SU-DHL-6 (cell line): ENCODE data around the gene TXNDC2.

Experiments
- H2AFZ ChIP-seq: fragments of 200-600 bp; sonication (generic); 2 replicates; pipeline ENCODE4 v1.6.1; 2014; ENCODE audit warnings: low read depth, mild to moderate bottlenecking, moderate library complexity, mixed read lengths, antibody characterized with exemption, low read length; ENCODE audit not compliant: severe bottlenecking
- H3F3A ChIP-seq: fragments of 200-600 bp; shearing (Covaris generic); 2 replicates; pipeline ENCODE4 v1.6.0; 2016; ENCODE audit warnings: antibody characterized with exemption, mild to moderate bottlenecking; ENCODE audit not compliant: insufficient read depth
- H3K27ac ChIP-seq: fragments of 200-600 bp; sonication (generic); 2 replicates; pipeline ENCODE4 v1.5.1; 2016; ENCODE audit warnings: low read depth, mild to moderate bottlenecking, low read length, moderate library complexity, mixed read lengths
- H3K27me3 ChIP-seq: fragments of 200-600 bp; sonication (generic), shearing (Covaris generic); 2 replicates; pipeline ENCODE4 v1.6.0; 2014; ENCODE audit warnings: mild to moderate bottlenecking, low read length
- H3K36me3 ChIP-seq: fragments of 200-600 bp; sonication (generic); 2 replicates; pipeline ENCODE4 v1.6.1; 2014; ENCODE audit warnings: mild to moderate bottlenecking, low read length, mixed read lengths
- H3K4me2 ChIP-seq: fragments of 300-600, 200-600 bp; shearing (Covaris generic), sonication (generic); 2 replicates; pipeline ENCODE4 v1.6.0; 2014; ENCODE audit warnings: low read length, low read depth, mild to moderate bottlenecking; ENCODE audit not compliant: poor library complexity, severe bottlenecking
- H3K4me3 ChIP-seq: fragments of 200-600 bp; sonication (generic); 2 replicates; pipeline ENCODE4 v1.5.1; 2014; ENCODE audit warnings: antibody characterized with exemption, low read length, mild to moderate bottlenecking, mixed read lengths; ENCODE audit not compliant: insufficient read depth, poor library complexity, severe bottlenecking
- H3K79me2 ChIP-seq: fragments of 200-600 bp; sonication (generic); 2 replicates; pipeline ENCODE4 v1.6.1; 2014; ENCODE audit warnings: mild to moderate bottlenecking, low read length, moderate library complexity; ENCODE audit not compliant: insufficient read depth
- H3K9ac ChIP-seq: fragments of 200-600 bp; sonication (generic); 2 replicates; pipeline ENCODE4 v1.7.0; 2014; ENCODE audit warnings: mild to moderate bottlenecking, low read length
- H3K9me2 ChIP-seq: fragments of 200-600 bp; sonication (generic); replicated peaks from 2 replicates; pipeline ENCODE4 v1.6.1; 2014; ENCODE audit warnings: low read length; ENCODE audit not compliant: insufficient read depth
- H3K9me3 ChIP-seq: fragments of 200-600 bp; sonication (generic); 2 replicates; pipeline ENCODE4 v1.6.1; 2014; ENCODE audit warnings: low read length, mixed read lengths; ENCODE audit not compliant: insufficient read depth
- H4K20me1 ChIP-seq: fragments of 200-600 bp; sonication (generic); 2 replicates; pipeline ENCODE4 v1.6.1; 2014; ENCODE audit warnings: low read depth, mild to moderate bottlenecking, antibody characterized with exemption, low read length, moderate library complexity, mixed read lengths
- EZH2phosphoT487 ChIP-seq: fragments of 200-600 bp; sonication (generic), shearing (Covaris generic); conservative IDR thresholded peaks from 2 replicates; pipeline ENCODE4 v1.6.1; 2018; ENCODE audit warnings: mild to moderate bottlenecking, antibody characterized with exemption, low read length, moderate library complexity, mixed read lengths
- TF ChIP-seq, protein P1 (sequence below): fragments of 200-600 bp; sonication (generic); IDR thresholded peaks from one replicate; pipeline ENCODE4 v1.5.1; 2017; ENCODE audit warnings: antibody characterized with exemption, mild to moderate bottlenecking, low read length, moderate library complexity; ENCODE audit not compliant: insufficient read depth, poor library complexity, severe bottlenecking

TXNDC2 gene

DNA sequence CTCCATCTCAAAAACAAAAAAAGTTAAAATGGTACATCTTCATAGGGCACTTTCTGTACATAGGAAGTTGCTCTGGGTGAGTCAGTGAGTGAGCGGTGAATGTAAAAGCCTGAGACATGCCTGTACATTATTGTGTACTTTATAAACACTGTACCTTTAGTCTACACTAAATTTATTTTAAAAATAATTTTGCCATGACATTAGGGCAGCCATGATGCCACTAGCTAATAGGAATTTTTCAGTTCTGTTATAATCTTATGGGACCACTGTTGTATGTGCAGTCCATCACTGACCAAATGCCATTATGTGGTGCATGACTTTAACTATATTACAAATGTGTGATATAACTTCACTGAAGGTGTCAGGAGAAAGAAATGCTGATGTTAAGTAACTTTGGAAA lies 11.0 kb upstream of the TXNDC2 start:
- Histone ChIP-seq H3K4me2 (no peak overlapping the region), H3K27me3 (no peaks in the 10 kb centered on the region), H3K36me3 (no peaks in the 10 kb centered on the region), H4K20me1 (no peaks in the 10 kb centered on the region), H3K9me3 (no peaks in the 10 kb centered on the region), H3K4me3 (no peak overlapping the region), H2AFZ (no peak overlapping the region), H3K9ac (no peak overlapping the region), H3F3A (no peaks in the 10 kb centered on the region), H3K9me2 (no peaks in the 10 kb centered on the region), H3K79me2 (no peaks in the 10 kb centered on the region), H3K27ac (no peak overlapping the region)
- TF ChIP-seq, protein P1, sequence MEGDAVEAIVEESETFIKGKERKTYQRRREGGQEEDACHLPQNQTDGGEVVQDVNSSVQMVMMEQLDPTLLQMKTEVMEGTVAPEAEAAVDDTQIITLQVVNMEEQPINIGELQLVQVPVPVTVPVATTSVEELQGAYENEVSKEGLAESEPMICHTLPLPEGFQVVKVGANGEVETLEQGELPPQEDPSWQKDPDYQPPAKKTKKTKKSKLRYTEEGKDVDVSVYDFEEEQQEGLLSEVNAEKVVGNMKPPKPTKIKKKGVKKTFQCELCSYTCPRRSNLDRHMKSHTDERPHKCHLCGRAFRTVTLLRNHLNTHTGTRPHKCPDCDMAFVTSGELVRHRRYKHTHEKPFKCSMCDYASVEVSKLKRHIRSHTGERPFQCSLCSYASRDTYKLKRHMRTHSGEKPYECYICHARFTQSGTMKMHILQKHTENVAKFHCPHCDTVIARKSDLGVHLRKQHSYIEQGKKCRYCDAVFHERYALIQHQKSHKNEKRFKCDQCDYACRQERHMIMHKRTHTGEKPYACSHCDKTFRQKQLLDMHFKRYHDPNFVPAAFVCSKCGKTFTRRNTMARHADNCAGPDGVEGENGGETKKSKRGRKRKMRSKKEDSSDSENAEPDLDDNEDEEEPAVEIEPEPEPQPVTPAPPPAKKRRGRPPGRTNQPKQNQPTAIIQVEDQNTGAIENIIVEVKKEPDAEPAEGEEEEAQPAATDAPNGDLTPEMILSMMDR, result no peak
- TF ChIP-seq EZH2phosphoT487, result no peak

DNA sequence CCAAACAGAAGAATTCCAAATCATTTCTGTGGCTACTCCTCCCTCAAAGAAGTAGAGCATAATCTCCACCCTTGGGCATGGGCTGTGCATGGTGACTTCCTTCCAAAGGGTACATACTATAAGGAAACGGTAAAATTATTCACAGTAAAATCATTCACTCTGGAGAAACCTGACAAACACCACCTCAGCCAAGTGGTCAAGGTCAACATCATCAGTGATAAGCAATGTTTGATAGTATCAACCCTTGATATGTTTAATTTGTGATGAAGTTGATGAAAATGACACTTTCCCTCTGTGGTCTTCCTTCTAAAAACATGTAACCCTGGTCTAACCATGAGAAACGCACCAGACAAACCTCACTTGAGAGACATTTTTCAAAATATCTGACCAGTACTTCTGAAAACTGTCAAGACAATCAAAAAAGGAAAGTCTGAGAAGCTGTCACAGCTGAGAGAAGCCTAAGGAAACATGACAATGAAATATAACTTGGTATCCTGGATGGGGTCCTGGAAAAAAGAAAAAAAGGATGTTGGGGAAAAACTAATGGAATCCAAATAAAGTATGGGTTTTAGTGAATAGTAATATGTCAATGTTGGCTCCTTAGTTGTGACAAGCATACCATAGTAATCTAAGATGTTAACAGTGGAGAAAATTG lies 9.4 kb upstream of the TXNDC2 start:
- no peaks in the 10 kb centered on the region for H3K9me3 ChIP-seq
- no peaks in the 10 kb centered on the region for H3K27me3 ChIP-seq
- no peaks in the 10 kb centered on the region for H4K20me1 ChIP-seq
- H3K4me3 ChIP-seq, result no peak overlapping the region
- H3K4me2 ChIP-seq, result no peak overlapping the region
- no peaks in the 10 kb centered on the region for H3K9me2 ChIP-seq
- H3K27ac ChIP-seq, result no peak overlapping the region
- no peak overlapping the region for H3K9ac ChIP-seq
- TF ChIP-seq, protein P1, result no peak
- no peak for TF ChIP-seq EZH2phosphoT487
- no peak overlapping the region for H2AFZ ChIP-seq
- H3K36me3 ChIP-seq, result no peaks in the 10 kb centered on the region
- no peaks in the 10 kb centered on the region for H3F3A ChIP-seq
- H3K79me2 ChIP-seq, result no peaks in the 10 kb centered on the region

DNA sequence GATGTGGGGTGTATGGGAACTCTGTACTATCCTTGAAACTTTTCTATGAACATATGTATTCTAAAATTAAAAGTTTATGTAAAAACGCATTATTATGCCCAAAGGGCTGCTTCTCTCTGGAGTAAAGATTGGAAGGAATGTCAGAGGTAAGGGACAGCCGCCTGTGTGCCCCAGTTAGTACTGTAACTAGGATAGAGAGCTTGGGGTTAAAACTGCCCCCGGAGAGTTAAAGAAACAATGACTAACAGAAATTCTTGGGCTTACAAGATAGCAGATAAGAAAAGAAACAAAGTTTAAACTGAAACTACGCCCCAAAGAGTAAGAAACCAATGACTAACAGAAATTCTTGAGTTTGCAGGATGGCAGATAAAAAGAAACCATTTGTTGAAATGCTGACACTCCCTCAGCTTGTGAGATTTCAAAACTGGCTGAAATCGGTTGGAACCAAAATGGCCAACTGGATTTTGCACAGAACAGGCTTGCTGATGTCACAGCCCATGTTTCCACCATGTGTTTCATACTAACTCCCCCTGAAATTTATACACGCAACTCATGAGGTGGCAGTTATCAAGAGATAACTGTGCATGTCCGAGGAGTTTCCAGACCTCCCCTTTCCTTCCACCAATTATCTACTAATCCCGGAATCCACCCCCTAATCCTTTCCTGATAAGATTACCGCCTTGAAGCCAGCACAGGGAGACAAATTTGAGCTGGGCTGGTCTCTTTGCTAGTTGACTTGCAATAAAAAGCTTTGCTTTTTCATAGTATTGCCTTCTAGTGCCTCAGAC lies 8.7 kb upstream of the TXNDC2 start:
- Histone ChIP-seq H2AFZ (no peak overlapping the region), H3K9me3 (no peaks in the 10 kb centered on the region), H3K4me3 (no peak overlapping the region), H3K79me2 (no peaks in the 10 kb centered on the region), H3K27me3 (no peaks in the 10 kb centered on the region), H3K4me2 (no peak overlapping the region), H3K9ac (no peak overlapping the region), H3K36me3 (no peaks in the 10 kb centered on the region), H4K20me1 (no peaks in the 10 kb centered on the region), H3K9me2 (no peaks in the 10 kb centered on the region), H3F3A (no peaks in the 10 kb centered on the region), H3K27ac (no peak overlapping the region)
- TF ChIP-seq EZH2phosphoT487, result no peak
- TF ChIP-seq, protein P1, result no peak
